ENCODE results near the gene MEP1A. TPM values are rescaled to one million over a fixed set of nuclear protein-coding genes. Genes with fewer than 3 reads are reported as not detected.

Gene MEP1A
- total and polyA plus RNA-seq, 2 of the 13 experiments (the other 11 are each of a cell fraction or from before 2014, with no cell fraction given), result 0.24 to 0.83 TPM

- TF ChIP-seq MTERF4 (CRISPR knock-in tag; IDR thresholded peaks at IDR 0.05) (no peak), CBX5 (CRISPR knock-in tag; IDR thresholded peaks at IDR 0.05; ENCODE audit: borderline replicate concordance) (peak; percentile 85; the same call in 1 of the 2 replicates), EZH2 (conservative IDR thresholded peaks at IDR 0.05; ENCODE audit: low read depth, low read length) (no peak), PLRG1 (conservative IDR thresholded peaks at IDR 0.05) (no peak), HMGXB3 (CRISPR knock-in tag; IDR thresholded peaks at IDR 0.05; ENCODE audit: borderline replicate concordance) (peak; percentile 37; the same call in 1 of the 2 replicates), MED13 (CRISPR knock-in tag; IDR thresholded peaks at IDR 0.05) (no peak), ZBTB37 (CRISPR knock-in tag; IDR thresholded peaks at IDR 0.05) (no peak), SMC3 (IDR thresholded peaks at IDR 0.05; ENCODE audit: low read length) (peak; percentile 47; the same call in 1 of the 2 replicates), ZNF883 (CRISPR knock-in tag; IDR thresholded peaks at IDR 0.05; ENCODE audit: not compliant biosample characterization) (peak; percentile 42), TEAD3 (CRISPR knock-in tag; optimal IDR thresholded peaks at IDR 0.05; ENCODE audit: borderline replicate concordance) (peak; percentile 76), PHF5A (CRISPR knock-in tag; IDR thresholded peaks at IDR 0.05; ENCODE audit: low read depth, unreplicated experiment) (no peak), ZSCAN30 (CRISPR knock-in tag; IDR thresholded peaks at IDR 0.05) (no peak), KMT2B (CRISPR knock-in tag; IDR thresholded peaks at IDR 0.05) (no peak), ZNF543 (CRISPR knock-in tag; IDR thresholded peaks at IDR 0.05) (0 out of 2 replicates have a peak, but pooled peaks have one; percentile 46), NBN (conservative IDR thresholded peaks at IDR 0.05) (no peak), ZNF431 (CRISPR knock-in tag; IDR thresholded peaks at IDR 0.05; ENCODE audit: borderline replicate concordance, low read depth) (no peak), FOXC1 (CRISPR knock-in tag; IDR thresholded peaks at IDR 0.05; ENCODE audit: borderline replicate concordance) (peak; percentile 79; the same call in 1 of the 2 replicates), FOXP4 (CRISPR knock-in tag; IDR thresholded peaks at IDR 0.05) (no peak), DMTF1 (CRISPR knock-in tag; IDR thresholded peaks at IDR 0.05) (no peak)
Measured at GRCh38 chr6:46848684-46849360, 55.6 kb downstream of the MEP1A start (continued).

Measured in HepG2 (cell line).